ENCODE measurements around the gene SYNPO.

- TF ChIP-seq SP1 (IDR thresholded peaks at IDR 0.05) = no peak
- TF ChIP-seq PKNOX1 (IDR thresholded peaks at IDR 0.05) = no peak
- TF ChIP-seq TARDBP (IDR thresholded peaks at IDR 0.05) = no peak
- no peak for TF ChIP-seq ELF4 (IDR thresholded peaks at IDR 0.05)
- no peak for TF ChIP-seq LEF1 (IDR thresholded peaks at IDR 0.05; ENCODE audit: borderline replicate concordance)
- TF ChIP-seq FOXM1 (IDR thresholded peaks at IDR 0.05; ENCODE audit: borderline replicate concordance) = no peak
- TF ChIP-seq ZNF384 (IDR thresholded peaks at IDR 0.05) = no peak
- no peak for TF ChIP-seq ARNT (IDR thresholded peaks at IDR 0.05)
Measured at GRCh38 chr5:150595466-150596031, 44.9 kb upstream of the SYNPO start.
